Measurements from ENCODE around the gene MFN2.

DNA sequence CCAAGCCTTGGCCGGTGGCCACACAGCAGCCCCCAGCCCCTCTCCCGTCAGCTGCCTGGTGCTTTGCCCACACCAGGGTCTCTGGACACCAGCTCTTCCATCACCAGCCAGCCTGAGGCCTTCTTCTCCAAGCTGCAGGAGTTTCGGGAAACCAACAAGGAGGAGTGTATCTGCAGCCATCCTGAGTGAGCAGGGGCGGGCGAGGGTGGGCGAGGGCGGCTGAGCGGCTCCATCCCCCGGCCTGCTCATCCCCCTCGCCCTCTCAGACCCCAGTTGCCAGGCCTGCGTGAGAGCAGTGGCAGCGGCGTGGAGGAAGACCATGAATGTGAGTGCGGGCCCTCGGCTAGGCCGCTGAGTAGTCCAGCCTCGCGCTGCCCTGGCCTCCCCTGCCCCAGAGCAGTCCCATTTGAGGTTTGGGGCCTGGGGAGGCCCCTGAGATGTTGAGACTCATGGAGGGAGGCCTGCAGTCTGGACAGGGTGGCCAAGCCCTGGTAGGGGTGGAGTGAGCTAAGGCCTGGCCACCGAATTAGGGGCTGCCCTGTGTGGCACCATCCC lies 48.8 kb downstream of the MFN2 start:
- no peak for TF ChIP-seq POLR2A (IDR thresholded peaks at IDR 0.05)
- TF ChIP-seq, protein P1, sequence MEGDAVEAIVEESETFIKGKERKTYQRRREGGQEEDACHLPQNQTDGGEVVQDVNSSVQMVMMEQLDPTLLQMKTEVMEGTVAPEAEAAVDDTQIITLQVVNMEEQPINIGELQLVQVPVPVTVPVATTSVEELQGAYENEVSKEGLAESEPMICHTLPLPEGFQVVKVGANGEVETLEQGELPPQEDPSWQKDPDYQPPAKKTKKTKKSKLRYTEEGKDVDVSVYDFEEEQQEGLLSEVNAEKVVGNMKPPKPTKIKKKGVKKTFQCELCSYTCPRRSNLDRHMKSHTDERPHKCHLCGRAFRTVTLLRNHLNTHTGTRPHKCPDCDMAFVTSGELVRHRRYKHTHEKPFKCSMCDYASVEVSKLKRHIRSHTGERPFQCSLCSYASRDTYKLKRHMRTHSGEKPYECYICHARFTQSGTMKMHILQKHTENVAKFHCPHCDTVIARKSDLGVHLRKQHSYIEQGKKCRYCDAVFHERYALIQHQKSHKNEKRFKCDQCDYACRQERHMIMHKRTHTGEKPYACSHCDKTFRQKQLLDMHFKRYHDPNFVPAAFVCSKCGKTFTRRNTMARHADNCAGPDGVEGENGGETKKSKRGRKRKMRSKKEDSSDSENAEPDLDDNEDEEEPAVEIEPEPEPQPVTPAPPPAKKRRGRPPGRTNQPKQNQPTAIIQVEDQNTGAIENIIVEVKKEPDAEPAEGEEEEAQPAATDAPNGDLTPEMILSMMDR (IDR thresholded peaks at IDR 0.05) = no peak
